Peyer's patch (tissue), 4 donors: Measurements from ENCODE around the gene FN1. TPM values are rescaled to one million over a fixed set of nuclear protein-coding genes. Genes with fewer than 3 reads are reported as not detected.

ENCODE experiments used
- DNase-seq, 3 donors: peaks; one replicate each; pipeline ENCODE4 v3.0.0-alpha.2; 2017 to 2019
- H3K27ac ChIP-seq, 4 donors: fragments of 200-600 bp; sonication (generic); one replicate each; pipeline ENCODE4 v1.5.1; 2016 to 2019
- H3K27me3 ChIP-seq, 2 donors: fragments of 200-600 bp; sonication (generic); one replicate each; pipeline ENCODE4 v1.5.1; 2019
- H3K36me3 ChIP-seq, 3 donors: fragments of 200-600 bp; sonication (generic); one replicate each; pipeline ENCODE4 v1.5.1; 2016 to 2019
- H3K4me1 ChIP-seq, 4 donors: fragments of 200-600 bp; sonication (generic); one replicate each; pipeline ENCODE4 v1.5.1; 2016 to 2019
- H3K4me3 ChIP-seq, 4 donors: fragments of 200-600 bp; sonication (generic); 1 replicate in 3 of 4; 2 replicates in 1 of 4; pipeline ENCODE4 v1.5.1; 2016 to 2019; ENCODE audit warnings: mild to moderate bottlenecking in 1 of 4
- H3K9me3 ChIP-seq, 4 donors: fragments of 200-600 bp; sonication (generic); one replicate each; pipeline ENCODE4 v1.5.1; 2016 to 2019; ENCODE audit warnings: mild to moderate bottlenecking in 1 of 4
- POLR2A ChIP-seq, 2 donors: fragments of 450-650 bp; IDR thresholded peaks; one replicate each; pipeline ENCODE4 v1.5.1; 2017; ENCODE audit warnings: antibody characterized with exemption in 2 of 2, mild to moderate bottlenecking in 2 of 2, moderate library complexity in 2 of 2
- total RNA-seq, 4 donors: library from RNA; depleted of rRNA; stranded (reverse); fragments of >200 nt; gene quantifications; one replicate each; pipeline ENCODE4 v1.1.0, GENCODE V29; 2016
- TF ChIP-seq, protein P1 (sequence below), 6 experiments: fragments of 450-650 bp in 4 of 6; fragments of 200-600 bp in 2 of 6; sonication (generic) in 1 of 6; IDR thresholded peaks; one replicate each; pipeline ENCODE4 v1.5.1; 2017 to 2019; ENCODE audit warnings: antibody characterized with exemption in 6 of 6, mild to moderate bottlenecking in 3 of 6, moderate library complexity in 1 of 6

The FN1 gene
- total RNA-seq, 4 donors from 2014 or later: 28.0 to 152 (median 72.8) TPM

DNA sequence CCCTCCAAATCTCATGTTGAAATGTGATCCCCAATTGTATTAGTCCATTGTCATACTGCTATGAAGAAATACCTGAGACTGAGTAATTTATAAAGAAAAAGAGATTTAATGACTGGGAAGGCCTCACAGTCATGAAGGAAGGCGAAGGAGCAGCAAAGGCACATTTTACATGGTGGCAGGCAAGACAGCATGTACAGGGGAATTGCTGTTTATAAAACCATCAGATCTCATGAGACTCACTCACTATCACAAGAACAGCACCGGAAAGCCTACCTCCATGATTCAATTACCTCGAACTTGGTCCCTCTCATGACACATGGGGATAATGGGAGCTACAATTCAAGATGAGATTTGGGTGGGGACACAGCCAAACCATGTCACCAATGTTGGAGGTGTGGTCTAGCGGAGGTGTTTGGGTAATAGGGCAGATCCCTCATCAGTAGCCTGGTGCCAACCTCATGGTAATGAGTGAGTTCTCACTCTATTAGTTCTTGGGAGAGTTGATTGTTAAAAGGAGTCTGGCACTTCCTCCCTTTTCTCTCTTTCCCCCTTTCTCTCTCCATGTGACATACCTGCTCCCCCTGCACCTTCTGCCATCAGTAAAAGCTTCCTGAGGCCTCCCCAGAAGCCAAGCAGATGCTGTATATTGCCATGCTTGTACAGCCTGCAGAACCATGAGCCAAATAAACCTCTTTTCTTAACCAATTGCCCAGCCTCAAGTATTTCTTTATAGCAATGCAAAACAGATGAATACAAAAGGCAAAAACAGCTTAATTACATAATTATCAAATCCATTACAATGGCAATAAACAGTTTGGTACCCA, 14.5 kb upstream of the FN1 start:
- no peaks in the 10 kb centered on the region for H3K36me3 ChIP-seq
- no peak for TF ChIP-seq POLR2A (IDR thresholded peaks at IDR 0.05)
- TF ChIP-seq, protein P1, sequence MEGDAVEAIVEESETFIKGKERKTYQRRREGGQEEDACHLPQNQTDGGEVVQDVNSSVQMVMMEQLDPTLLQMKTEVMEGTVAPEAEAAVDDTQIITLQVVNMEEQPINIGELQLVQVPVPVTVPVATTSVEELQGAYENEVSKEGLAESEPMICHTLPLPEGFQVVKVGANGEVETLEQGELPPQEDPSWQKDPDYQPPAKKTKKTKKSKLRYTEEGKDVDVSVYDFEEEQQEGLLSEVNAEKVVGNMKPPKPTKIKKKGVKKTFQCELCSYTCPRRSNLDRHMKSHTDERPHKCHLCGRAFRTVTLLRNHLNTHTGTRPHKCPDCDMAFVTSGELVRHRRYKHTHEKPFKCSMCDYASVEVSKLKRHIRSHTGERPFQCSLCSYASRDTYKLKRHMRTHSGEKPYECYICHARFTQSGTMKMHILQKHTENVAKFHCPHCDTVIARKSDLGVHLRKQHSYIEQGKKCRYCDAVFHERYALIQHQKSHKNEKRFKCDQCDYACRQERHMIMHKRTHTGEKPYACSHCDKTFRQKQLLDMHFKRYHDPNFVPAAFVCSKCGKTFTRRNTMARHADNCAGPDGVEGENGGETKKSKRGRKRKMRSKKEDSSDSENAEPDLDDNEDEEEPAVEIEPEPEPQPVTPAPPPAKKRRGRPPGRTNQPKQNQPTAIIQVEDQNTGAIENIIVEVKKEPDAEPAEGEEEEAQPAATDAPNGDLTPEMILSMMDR (IDR thresholded peaks at IDR 0.05): no peak
- no peaks in the 10 kb centered on the region for H3K4me1 ChIP-seq
- no peak for DNase-seq
- no peak overlapping the region for H3K4me3 ChIP-seq
- no peaks in the 10 kb centered on the region for H3K9me3 ChIP-seq
- no peak overlapping the region for H3K27ac ChIP-seq
- H3K27me3 ChIP-seq: no peaks in the 10 kb centered on the region

DNA sequence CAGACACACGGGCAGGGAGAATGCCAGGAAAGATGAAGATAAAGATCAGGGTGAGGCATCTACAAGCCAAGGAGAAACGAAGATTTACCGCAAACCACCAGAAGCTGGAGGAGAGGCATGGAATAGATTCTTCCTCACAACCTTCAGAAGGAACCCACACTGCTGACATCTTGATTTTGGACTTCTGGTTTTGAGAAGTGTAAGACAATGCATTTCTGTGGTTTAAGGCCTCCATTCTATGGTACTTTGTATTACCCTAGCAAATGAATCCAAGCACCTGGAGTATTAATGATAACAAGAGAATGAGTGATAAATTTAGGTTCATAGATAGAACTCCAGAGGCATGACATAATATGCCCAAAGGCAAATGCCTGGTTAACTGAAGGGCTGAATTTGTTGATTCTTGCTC, 11.8 kb upstream of the FN1 start:
- Histone ChIP-seq H3K36me3 (no peaks in the 10 kb centered on the region), H3K27me3 (no peaks in the 10 kb centered on the region), H3K9me3 (no peaks in the 10 kb centered on the region), H3K4me3 (no peak overlapping the region), H3K4me1 (no peaks in the 10 kb centered on the region), H3K27ac (no peak overlapping the region)
- no peak for DNase-seq
- TF ChIP-seq, protein P1 (IDR thresholded peaks at IDR 0.05): no peak
- no peak for TF ChIP-seq POLR2A (IDR thresholded peaks at IDR 0.05)

DNA sequence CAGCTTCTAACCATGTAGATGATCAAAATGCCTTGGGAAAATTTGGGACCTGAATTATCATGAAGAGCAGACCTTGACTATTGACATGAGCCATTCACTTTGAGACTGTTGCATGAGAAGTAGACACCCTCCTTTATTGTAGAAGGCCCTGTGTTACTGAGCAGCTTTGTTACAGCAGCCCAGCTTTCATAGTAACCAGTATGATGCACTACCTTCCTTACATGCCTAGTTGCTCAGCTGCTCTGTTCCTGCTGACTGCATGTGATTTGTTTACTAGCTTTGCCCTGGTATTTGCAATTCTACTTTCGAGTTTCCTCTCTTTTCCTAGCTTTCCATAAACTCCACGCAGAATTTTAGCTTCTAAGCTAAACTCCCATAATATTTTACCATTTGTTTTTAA, 11.2 kb upstream of the FN1 start:
- no peak for DNase-seq
- Histone ChIP-seq H3K9me3 (no peaks in the 10 kb centered on the region), H3K27ac (no peak overlapping the region), H3K4me1 (no peaks in the 10 kb centered on the region), H3K4me3 (no peak overlapping the region), H3K27me3 (no peaks in the 10 kb centered on the region), H3K36me3 (no peaks in the 10 kb centered on the region)
- TF ChIP-seq, protein P1 (IDR thresholded peaks at IDR 0.05): no peak
- TF ChIP-seq POLR2A (IDR thresholded peaks at IDR 0.05): no peak

DNA sequence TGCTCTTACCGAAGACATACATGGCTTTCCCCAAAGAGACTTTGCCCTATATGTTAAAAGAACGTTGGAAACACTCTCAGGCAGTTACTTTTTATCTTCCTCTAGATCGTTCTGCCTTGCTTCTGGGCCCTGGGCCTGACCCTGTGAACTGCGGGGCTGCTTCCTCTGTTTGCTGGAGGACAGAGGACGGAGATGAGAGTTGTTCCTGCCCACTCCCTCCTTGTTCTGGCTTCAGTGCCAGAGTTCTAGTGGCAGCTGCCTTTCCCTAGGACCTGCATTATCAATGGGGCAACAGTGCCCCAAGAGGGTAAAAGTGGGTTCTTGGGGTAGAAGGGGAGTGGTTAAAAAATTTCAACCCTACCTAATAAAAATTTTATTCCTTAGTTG, 6.5 kb upstream of the FN1 start:
- Histone ChIP-seq H3K27me3 (no peaks in the 10 kb centered on the region), H3K4me3 (no peak overlapping the region), H3K36me3 (no peaks in the 10 kb centered on the region), H3K4me1 (no peaks in the 10 kb centered on the region), H3K27ac (no peak overlapping the region), H3K9me3 (no peaks in the 10 kb centered on the region)
- TF ChIP-seq POLR2A (IDR thresholded peaks at IDR 0.05): no peak
- TF ChIP-seq, protein P1 (IDR thresholded peaks at IDR 0.05): no peak
- DNase-seq: no peak

DNA sequence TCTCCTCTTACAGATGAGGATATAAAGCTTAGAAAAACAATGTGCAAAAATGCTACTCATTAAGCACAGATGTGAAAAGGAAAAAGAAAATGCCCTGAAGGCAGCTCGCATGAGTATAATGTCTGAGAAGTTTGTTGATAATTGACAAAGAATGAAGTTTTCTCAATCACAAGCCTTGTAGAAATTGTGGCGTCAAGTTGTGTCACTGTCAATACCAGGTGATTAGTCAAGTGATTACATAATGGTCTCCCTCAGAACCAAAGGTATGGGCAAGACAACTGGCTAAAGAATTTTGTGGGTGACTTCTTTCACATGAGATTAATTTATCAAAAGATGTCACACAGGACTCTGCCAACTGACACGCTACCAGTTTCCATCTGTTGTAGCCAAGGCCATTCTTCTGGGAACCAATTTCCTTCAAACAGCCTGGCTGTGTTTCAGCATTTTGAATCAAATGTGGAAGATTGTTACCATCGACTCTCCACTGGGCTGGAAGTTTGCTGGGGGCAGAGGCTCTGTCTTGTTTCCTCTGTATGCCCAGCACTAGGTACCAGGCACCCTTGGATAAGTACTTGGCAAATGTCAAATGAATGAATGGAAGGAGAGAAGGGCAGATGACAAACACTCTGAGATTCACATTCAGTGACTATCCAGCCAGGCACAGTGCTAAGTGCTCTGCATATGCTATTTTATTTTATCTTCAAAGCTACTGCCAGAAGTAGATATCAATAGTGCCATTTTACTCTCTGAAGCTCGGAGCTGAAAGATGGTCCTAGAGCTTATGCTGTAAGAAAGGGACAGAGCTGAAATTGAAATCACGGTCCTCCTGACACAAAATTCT, 5.9 kb upstream of the FN1 start:
- H3K4me1 ChIP-seq: no peaks in the 10 kb centered on the region
- H3K9me3 ChIP-seq: no peaks in the 10 kb centered on the region
- no peak overlapping the region for H3K27ac ChIP-seq
- H3K4me3 ChIP-seq: no peak overlapping the region
- H3K27me3 ChIP-seq: no peaks in the 10 kb centered on the region
- H3K36me3 ChIP-seq: no peaks in the 10 kb centered on the region
- no peak for DNase-seq
- TF ChIP-seq POLR2A (IDR thresholded peaks at IDR 0.05): no peak
- TF ChIP-seq, protein P1 (IDR thresholded peaks at IDR 0.05): no peak
